Activated CD4-positive, alpha-beta T cell treated with anti-CD3 and anti-CD28 coated beads for 48 hours (primary cell): Measurements from ENCODE around the gene GNA12.

Experiments
- DNase-seq: peaks from one replicate; pipeline ENCODE4 v3.0.0-alpha.2; 2020

Gene GNA12

DNA sequence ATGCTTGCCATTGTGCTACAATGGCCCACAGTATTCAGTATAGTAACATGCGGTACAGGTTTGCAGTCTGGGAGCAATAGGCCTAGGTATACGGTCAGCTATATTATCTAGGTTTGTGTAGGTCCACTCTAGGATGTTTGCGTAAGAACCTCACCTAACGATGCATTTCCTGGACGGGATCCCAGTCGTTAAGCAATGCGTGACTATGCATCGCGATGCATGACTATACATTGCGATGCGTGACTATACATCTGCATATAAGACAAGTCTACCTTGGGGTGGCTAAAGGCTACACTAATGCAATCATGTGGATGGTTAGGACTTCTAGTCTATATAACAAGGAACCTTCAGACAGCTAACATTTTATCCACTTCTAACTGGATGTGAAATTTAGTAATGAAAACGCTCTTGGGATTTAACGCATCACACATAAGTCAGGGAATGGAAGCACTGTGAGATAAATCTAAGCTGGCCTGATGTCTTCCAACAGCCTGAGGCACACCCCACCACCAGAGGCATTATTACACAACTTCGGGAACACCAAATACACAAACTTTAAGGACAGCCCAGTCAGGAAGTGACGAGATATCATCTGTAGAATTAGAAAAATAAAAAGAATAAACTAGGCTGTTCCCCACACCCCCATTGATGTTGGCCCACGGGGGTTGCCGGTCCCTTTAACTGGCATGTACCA is 9.2 kb downstream of the GNA12 start:
- DNase-seq = no peak

DNA sequence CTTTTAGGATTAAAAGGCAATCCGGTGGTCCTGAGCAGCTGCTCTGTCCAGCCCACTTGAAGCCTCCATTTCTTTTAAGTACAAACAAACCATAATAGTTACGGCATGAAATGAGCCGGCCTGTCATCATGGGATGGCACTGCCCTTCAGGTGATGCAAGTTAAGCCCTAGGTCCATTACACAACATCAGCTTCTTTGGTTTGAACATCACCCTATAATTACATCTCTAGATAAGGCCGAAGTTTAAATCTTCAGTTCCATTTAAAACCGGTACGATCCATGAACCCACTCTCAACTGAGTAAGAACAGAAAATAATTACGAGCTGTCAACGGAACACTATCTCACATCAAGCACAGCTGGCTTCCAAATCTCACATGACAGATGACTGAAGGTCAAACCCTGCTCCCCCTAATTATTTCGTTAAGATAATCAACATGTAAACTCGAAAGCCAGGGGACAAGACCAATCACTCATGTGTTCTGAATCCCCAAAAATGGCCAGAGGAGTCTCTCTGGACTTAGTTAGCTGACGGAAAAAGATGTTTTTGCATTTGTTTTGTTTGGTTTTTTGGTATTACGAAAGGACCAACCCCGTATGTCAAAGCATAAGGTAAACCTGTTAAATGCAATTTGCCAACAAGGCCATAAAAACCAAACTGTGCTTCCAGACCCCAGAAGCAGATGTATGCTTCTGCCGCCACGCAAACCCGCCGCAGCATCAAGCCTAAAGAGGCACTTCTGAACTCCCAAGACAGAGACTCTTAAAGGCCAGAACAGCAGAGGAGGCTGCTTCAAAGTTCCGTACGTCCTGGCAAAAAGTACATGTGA is 10.8 kb downstream of the GNA12 start:
- no peak for DNase-seq

DNA sequence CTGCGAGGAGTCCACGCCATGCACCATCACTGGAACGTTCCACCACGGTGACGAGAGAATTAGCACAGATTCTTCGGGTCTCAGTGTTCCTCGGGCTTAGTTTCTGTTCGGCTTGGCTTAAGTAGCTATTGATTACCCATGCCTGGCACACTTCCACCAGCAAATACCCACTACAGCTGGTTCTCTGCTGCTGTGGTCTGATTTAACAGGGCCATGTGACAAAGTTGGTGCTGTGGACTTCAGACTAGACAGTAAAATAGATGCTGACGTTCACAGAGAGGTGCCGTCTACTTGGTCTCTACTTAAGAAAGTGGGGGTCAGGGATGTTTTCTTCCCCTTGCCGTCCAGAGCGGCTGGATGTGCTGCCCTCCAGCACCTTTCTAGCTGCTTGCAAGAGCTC is 11.6 kb downstream of the GNA12 start:
- DNase-seq = no peak

DNA sequence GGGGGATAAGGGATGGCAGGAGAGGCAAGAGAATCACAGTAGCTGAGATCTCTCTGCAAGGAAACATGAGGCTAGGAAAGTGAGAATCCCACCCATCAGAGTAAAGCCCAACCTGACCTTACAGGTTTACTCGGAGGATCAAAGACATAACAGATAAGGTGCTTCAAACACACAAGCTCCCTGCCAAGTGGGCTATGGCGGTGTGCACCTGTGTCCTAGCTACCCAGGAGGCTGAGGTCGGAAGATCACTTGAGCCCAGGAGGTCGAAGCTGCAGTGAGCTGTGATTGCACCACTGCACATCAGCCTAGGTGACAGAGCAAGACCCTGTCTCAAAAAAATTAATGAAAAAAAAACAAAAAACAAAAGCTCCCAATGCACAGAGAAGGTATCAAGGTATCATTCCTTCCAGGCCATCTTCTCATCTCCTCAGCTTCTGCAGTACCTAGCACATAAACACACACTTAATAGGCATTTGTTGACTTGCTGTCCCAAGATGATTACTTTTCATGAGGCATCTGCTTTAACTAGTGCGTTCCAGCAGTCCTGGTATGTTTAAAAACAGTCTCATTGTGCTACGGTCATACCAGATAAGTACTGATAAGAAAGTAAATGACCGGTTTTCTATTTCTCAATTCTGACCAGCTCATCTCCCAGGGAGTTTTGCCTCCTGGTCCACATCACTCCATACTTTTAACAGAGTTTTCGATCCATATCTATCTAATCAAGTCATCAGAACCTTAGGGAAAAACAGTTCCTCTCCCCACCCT is 13.3 kb downstream of the GNA12 start:
- DNase-seq = no peak

DNA sequence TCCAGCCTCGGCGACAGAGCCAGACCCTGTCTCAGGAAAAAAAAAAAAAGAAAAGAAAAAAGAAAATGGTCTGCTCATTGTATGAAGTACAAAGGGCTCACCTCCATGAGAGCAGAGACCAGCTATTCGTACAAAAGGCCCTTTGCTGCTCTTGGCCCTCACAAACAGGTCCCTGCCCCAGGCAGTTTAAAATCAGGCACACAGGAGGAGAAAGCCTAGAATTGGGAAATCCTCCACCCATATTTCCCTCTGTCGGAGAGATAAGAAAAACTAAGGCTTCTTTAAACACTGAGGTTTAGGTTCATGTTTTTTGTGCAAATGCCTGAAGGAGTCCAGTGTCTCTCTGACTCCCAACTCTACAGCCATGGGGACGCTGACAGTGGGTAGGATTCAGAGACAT is 15.1 kb downstream of the GNA12 start:
- no peak for DNase-seq

DNA sequence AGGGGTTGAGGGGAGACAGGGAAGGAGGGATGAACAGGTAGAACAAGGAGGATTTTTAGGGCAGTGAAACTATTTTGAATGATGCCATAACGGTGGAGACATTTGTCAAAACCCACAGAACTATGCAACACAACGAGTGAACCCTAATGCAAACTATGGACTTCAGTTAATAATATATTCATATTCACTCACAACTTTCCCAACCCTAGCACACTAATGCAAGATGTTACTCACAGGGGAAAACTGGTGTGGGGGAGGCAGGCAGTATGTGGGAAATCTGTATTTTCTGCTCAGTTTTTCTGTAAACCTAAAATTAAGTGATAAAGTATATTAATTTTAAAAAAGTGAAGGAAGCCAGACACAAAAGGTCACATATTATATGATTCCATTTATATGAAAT is 17.3 kb downstream of the GNA12 start:
- DNase-seq = no peak

DNA sequence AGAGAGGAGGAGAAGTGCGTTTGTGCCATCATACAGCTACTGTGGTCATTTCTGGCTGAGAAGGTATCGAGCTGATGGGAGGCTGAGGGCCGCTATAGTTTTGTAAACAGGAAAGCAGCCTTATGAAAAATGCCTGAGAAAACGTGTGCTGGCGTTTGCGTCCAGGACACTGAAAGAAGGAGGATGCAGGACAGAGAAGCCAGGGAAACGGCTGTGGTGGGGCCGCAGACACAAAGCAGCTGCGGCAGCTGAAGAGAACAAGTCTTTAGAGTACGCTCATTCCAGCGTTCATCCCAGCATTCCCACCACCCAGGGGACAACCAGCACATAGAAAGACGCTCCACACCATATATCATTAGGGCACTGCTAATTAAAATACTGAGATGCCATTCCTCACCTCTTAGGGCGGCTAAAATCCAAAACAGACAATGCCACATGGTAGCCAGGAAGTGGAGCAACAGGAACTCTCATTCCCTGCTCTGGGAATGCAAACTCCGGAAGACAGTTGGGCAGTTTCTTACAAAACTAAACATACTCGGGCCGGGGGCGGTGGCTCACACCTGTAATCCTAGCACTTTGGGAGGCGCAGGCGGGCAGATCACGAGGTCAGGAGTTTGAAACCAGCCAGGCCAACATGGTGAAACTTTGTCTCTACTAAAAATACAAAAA is 18.4 kb downstream of the GNA12 start:
- DNase-seq = no peak

DNA sequence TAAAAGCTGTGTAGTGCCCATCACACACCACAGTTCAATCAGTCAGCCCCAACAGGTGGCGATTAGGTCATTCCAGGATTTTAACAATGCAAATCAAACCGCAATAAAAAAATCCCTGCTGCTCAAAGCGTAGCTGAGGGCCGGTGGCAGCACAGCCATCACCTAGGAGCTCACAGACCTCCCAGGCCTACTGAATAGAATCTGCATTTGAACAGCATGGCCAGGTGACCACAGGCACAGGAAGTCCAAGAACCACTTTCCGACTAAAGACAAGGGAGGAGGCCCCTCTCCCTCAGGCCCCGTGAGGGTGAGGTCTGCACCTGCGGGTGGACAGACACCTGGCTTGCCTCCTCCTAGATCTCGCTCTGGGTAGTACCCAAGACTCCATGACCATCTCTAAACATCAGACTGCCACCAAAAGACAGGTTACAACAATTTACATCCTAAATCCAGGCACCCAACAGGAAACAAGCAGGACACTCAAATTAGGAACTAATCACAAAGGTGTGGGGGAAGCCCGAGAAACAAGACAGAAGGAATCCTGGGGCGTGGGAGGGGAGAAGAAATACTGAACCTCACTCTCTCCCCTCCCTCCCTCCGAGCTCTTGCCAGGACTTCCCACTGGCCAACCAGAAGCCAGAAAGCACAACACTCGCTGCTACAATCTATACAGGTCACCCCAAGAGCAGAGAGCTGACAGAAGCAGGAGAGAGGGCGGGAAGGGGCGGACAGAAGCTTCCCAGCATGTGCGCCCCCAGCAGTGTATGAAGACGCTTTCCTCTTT is 19.2 kb downstream of the GNA12 start:
- no peak for DNase-seq

DNA sequence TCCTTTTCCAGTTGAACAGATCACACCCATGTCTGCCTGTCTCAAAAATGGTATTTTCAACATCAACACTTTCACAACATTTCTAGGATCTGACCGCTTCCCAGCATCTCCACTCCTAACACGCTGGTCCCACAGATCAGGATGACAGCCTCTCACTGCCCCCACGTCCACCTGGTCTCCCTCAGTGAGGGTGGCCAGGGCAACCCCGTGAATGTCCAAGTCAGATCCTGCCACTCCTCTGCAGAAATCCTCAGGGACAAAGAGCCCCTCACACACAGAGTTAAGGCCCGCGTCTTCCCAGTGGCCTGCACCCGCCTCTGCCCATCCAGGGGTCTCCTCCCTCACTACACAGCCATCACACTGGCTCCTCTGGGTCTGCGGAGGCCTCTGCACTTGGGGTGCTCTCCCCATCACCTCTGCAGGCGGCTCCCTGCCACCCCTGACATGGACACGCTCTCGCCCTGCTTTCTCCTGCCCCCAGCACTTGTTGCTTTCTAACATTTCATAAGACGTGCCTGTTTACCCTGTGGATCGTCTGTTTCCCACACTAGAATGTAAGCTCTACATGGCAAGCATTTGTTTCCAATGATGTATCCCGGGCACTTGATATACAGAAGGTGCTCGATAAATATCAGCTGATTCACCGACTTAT is 20.0 kb downstream of the GNA12 start:
- DNase-seq = no peak

DNA sequence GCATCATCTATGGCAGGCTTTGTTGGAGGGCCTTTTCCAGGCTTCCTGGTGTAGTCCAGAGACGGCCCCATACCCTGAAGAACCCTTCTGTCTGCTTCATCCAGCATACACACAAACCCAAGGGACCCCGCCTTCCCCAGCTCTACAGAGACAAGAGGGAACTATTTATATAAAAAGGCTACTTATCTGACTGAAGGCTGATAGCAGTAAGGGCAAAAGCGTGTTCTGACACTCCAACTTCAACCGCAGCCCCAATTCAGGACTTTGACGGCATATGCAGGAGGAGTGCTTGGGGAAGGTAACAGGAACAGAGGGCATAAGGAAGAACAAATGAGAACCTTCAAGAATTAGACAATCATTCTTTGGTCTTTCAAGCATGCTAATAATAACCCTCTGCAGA is 21.0 kb downstream of the GNA12 start:
- DNase-seq = no peak

DNA sequence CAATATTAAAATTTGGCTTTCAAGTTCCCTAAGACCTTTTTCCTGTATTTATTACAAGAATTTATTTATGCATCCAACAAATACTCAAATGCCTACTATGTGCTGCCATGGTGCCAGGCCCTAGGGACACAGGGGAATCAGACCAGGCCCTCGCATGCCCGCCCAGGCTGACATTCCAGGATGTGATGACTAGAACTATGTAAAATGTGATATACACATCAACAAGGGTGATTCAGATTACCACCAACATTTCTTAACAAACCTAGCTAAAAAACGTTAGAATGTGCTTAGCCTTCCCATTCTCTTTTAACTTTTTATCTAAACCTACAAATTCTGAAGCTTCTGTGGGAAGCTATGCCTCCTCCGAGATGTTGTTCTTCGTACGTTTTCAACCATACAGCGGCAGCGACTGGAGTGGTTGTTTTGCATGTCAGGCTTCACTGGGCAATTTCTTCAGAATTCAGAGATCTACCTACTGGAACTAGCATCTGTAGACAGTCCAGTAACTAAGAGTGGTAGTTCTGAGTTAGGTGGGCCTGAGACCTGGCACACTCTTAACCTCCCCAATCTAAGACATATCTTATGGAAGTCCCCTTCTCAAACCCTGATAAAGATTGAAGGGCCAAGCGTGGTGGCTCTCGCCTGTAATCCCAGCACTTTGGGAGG is 22.1 kb downstream of the GNA12 start:
- no peak for DNase-seq

DNA sequence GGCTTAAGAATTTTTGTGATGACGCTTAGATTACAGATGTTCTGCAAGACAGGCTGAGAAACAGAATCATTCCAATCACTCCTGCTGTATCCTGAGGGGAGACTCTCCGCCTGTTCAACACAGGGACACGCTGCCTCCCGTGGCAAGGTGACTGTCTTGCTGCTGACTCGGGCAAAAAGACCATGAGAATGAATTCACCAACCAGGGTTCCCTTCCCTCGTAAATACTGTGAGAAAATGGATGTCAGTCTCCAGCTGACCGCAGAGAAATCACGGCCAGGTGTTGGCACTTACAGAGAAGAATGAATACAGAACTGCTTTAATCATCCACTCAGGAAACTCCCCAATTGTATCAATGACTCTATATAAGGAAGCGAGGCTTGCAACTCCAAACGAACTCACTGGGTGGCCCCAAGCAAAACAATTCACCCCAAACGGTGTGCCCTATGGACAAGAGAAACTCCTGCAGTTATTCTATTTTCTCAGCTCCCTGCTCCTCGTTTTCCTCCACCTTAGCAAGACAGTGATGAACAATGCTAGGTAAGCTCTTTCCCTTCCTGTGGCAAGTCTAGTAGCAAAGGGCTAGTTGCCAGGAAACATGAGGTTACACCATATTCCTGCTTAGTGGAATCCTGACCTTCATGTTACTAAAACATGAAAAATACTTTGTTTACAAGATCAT is 22.8 kb downstream of the GNA12 start:
- no peak for DNase-seq

DNA sequence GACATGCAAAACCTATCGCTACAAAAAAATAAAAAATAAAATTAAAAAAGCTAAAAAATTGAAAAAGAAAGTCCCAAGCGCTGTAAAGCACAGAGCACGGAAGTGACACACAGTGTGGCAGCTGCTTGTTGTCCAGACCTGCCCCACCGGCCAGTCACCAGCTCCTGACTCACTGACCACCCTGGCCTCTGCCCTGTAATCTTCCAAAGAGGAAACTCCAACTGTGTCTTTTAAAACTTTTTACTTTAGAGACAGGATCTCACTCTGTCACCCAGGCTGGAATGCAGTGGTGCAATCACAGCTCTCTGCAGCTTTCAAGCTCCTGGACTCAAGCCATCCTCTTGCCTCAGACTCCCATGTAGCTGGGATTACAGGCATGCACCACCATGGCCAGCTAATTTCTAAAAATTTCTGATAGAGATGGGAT is 23.6 kb downstream of the GNA12 start:
- DNase-seq = no peak

DNA sequence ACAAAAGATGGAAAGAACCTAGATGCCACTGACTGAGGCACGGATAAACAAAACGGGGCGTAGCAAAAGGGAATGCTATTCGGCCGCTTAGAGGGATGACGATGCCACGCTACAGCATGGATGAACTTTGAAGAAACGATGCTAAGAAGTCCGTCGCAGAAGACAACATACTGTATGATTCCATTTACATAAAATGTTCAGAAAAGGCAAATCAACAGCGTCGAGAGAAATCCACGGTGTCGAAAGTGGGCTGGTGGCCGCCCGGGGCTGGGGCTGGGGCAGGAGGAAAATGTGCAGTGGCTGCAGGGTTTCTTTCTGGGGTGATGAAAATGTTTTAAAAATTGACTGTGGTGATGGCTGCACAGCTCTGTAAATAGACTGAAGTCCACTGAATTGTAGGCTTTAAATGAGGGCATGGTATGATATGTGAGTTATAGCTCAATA is 24.1 kb downstream of the GNA12 start:
- DNase-seq = no peak

DNA sequence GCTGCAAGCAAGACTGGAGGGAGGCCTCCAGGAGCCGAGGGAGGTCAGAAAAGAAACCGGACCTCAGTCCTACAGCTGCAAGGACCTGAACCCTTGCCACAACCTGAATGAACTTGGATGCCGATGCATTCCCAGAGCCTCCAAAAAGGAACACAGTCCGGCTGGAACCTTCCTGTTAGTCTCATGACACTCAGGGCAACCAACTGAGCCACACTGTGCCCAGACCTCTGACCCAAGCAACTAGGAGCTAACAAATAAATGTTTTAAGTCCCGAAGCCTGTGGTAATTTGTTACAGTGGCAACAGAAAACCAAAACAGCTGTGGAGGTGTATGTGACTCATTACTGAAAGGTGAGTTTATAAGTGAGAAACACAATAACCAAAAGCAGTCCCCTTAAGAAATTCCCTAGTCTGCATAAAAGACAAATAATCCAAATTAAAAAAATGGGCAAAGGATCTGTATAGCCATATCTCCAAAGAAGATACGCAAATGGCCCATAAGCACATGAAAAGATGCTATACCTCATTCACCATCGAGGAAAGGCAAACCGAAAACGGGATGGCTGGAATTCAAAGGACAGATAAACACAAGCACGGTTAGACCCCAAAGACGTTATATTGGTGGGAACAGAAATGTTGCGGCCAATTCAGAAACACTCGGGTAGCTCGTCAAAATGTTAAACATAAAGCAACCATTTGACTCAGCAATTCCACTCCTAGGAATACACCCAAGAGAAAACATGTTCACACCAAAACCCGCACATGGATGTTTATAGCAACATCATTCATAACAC is 24.8 kb downstream of the GNA12 start:
- DNase-seq = no peak

DNA sequence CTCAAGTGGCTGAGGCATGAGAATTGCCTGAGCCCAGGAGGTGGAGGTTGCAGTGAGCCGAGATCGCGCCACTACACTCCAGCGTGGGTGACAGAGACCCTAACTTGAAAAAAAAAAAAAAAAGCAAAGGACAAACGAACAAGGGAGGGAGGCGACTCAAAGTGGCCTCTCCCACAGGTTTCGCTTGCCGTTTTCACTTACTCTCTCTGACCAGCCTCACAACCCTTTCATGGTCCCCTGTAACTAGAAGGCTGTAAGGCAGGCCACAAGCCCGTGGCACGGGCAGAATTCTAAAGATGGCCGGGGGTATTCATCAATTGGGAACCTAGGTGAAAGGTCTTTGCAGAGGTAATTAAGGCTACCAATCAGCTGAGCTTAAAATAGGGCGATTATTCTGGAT is 25.5 kb downstream of the GNA12 start:
- DNase-seq = no peak

DNA sequence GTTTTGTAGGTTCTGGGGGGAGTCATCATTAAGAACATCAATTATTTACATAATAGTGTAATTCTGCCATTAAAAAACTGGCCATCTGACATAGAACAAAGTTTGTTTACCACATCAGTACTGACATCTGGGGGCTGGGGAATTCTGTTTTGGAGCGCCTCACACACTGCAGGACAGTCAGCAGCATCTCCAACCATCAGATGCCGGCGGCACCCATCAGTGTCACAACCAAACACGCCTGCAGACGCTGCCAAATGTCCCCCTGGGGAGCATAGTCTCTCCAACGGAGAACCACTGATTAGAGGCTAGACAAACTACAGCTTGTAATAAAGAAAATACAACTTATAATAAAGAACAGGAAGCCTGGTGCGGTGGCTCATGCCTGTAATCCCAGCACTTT is 26.0 kb downstream of the GNA12 start:
- no peak for DNase-seq

DNA sequence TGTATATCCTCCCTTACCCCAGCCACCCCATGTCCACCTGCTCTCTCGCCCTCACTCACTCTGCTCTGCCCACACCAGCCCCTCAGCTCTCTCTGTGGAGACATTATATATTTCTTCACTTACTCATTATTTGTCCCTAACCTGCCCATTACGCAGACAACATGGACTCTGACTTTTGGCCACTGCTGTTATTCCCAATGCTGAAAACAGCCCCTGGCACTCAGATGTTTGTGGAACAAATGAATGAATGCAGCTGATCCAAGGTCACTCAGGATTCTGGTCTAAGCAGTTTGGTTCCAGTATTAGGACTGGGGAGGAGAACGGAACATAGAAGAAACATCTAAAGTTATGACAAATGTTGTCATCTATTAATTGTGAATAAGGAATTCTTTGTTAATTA is 26.7 kb downstream of the GNA12 start:
- DNase-seq = no peak

DNA sequence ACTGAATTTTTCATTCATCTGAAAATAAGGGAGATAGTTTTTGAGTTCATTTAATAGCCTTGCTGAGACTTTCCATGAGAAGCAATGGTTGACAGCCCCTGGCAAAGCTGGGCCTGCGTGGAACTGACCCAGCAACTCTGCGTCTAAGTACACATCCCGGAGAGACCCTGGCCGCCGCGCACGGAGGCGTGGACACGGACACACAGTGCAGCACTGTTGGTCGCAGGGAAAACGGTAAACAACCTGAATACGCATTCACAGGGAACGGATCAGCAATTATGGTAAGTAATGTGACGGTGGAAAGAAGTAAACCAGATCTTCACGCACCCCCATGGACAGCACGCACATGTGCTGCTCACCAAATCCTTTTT is 28.2 kb downstream of the GNA12 start:
- DNase-seq = no peak
